Mononuclear cell (primary cell): ENCODE results near the gene KCNQ1OT1. TPM values are rescaled to one million over a fixed set of nuclear protein-coding genes. Genes with fewer than 3 reads are reported as not detected.

ENCODE experiments used
- total RNA-seq: library from RNA; depleted of rRNA; stranded (reverse); fragments of >200 nt; gene quantifications from one replicate; pipeline ENCODE4 v1.2.3, GENCODE V29; 2012

Gene KCNQ1OT1
- total RNA-seq, 1 donor: 0.31 TPM

Other genes with a start within 250 kb of the KCNQ1OT1 start
- 12.2 TPM for gene CDKN1C, start 185.8 kb upstream of the KCNQ1OT1 start, total RNA-seq
- gene PHLDA2, start 229.4 kb upstream of the KCNQ1OT1 start, total RNA-seq: 1.7 TPM